NCI-H2171 treated with DMSO at 0.1 percent for 48 hours (cell line): ENCODE results near the gene TCFL5.

Source experiments
- DNase-seq: peaks from one replicate; lab custom pipeline; 2025; lab: John Stamatoyannopoulos, UW

Gene TCFL5

DNA sequence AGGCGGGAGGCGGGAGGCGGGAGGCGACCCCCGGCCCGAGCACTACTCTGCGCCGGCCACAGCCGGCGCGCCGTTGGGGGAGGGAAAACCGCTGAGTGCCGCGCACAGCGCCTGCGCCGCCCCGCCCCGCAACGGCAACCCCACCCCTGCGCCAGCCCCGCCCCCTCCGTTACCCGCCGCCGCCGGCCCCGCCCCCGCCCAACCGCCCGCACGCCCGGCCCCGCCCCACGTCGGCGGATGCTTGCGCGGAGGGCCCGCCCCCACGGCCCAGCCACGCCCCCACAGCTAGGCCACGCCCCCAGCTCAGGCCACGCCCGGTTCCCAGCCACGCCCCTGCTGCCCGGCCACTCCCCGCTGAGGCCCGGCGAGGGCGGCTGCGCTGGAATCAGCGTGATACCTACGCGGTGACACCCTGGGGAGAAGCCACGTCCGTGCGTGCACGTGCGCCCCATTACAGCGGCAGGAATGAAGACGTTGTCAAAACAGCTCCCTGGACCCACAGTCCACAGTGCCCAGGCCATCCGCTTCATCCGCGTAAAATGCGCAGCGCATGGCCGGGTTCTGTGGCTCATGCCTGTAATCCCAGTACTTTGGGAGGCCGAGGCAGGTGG is at the start of gene TCFL5:
Gene TCFL5 (minus strand): TSS at position 97 of the 611 bp plus-strand sequence. CDS start 152 bp downstream, outside the sequence.
- DNase-seq = peak; percentile 82

DNA sequence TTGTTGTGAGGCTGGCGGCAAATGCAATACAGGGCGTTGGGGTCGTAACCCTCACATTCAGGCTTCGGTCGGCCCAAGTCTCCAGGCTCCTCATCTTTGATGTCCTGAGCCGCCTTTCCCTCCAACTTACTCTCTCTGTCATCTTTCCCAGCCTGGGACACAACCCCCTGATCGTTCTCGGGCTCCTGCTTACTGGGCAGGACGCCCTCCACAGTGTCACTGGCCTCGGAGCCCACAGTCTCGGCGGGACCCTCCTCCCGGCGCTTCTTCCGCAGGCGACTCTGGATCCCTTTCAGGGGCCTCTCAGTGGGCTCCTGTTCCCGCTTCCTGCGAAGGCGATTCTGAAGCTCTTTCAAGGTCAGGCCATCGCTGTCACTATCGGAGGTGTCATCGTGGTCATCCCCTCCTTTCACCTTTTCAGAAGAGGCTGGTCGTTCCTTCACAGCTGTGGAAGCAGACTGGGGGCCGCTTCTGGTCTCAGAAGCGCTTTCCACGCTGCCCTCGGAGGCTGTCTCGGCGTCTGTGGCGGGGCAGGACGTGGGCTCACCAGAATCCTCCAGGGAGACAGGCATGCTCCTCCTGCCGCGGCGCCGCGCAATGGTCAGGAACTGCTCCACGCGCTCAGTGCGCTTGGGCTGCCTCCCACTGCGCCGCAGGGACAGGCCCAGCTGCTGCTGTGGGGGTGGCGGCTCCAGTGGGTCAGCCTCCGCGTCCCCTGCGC is 49.3 kb upstream of the TCFL5 start:
- no peak for DNase-seq

DNA sequence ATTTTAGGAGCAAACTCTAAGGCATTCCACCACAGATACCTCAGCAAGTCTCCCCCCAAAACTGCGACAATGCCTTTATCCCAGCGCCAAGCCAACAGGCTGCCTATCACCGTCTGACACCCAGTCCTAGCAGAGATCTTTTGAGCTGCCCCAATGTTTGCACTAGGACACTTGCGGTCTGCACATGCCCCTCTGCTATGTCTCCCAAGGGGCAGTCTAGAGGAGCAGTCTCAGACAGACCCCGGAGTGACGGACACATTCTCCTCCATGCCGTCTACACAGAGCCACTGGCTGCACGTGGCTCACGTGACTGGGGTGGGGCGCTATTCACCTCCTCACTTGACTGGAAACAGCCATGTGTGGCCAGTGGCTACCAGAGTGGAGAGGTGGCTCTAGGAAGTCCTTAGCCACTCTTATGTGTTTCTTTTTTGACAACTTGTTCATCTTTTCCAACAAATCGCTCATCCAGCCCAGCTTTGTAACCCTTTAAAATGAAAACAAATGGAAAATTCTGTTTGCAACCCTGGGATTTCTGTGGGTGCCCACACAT is 48.7 kb upstream of the TCFL5 start:
- DNase-seq = no peak

DNA sequence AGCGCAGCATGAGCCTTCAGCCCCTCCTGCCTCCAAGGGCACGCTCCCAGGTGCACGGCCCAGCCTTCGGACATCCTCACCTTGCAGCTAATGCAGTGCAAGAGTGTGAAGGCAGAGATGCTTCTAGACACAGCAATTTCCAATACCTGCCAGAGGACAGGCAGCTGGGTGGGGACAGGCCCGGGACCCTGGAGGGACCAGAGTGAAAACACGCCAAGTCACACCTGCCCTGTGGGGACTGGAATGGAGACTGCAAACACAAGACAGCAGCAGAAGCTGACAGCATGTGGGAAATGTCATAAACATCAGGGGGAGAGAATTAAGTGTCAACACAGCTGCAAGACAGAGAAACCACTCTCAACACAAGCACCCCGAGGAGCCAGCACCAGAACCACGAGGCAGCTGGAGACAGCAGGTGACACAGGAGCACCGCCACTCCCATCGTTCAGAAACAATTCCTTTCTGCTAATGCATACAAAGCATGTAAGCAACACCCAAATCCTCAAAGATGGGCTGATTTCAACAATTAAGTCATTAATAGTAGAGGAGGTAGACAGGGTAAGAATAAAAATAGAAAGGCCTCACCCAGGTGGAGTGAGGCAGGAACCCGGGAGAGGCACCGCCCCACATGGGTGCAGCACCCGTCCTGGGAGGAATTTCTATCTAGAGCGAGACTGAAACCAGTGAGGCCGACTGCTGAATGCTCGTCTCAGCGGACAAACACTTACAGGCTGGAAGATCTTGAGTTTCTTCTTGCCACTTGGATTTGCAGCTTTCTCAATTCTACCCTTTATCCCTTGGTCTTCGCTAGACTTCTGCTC is 47.6 kb upstream of the TCFL5 start:
- peak; percentile 10 for DNase-seq

DNA sequence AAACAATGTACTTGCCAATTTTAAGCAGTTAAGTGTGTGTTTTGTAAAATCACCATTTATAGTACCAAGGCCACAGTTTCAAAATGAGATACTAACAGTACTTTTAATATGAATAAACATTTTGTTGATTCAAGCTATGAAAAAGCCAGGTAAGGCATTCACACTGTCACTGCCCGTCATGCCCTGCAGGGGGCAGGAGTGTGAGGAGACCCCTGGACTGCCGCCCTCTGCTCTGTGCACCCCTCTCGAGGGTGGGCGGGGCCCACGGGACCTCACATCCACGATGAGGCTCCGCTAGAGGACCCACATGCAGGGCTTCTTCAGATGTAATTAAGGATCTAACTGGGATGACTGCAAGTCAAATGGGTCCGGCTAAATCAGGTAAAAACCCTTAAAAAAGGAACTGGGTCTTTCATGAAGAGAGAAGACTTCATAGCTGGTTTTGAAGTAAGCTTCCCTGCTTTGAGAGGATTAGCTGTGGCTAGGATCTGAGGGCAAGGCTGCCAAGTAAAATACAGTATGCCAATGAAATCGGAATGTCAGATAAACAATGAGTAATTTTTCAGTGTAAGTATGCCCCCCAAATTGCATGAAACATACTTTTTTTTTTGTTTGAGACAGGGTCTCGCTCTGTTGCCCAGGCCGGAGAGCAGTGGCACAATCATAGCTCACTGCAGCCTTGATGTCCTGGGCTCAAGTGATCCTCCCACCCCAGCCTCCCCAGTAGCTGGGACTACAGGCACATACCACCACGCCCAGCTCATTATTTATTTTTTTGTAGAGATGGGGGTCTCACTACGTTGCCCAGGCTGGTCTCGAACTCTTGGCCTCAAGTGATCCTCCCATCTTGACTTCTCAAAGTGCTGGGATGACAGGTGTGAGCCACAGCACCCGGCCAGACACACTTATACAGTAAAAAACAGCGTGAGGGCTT is 46.0 kb upstream of the TCFL5 start:
- DNase-seq = no peak

DNA sequence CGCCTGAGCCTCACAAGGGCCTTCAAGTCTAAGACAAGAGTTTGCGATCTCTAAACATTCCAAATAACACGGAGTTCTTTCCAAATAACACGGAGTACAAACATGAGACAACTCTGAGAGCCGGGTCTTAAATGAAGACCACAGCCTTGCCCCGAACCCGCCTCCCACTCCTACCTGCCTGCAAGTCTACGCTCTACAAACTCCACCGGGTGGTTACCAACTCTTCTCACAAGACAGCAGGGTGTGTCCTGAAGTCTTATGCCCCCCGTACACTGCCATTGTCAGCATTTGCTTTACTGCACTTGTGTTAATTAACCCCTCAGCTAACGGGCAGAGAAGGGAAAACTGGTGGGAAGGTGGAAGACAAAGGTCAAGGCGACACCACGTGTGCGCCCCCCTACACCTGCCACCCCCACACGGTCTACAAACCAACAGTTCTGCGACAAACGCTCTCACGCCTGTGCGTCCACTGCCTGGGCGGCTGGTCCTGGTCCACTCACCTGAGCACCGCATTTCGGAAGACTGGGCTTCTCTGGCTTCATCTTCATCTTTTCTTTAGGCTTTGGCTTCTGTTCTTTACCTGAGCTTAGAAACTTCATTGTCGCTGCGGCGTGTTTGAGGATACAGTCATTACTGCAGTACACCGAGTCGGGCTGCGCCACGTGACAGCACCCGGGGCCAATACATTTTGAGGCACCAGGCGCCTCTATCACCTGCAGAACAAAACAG is 45.2 kb upstream of the TCFL5 start:
- DNase-seq = no peak

DNA sequence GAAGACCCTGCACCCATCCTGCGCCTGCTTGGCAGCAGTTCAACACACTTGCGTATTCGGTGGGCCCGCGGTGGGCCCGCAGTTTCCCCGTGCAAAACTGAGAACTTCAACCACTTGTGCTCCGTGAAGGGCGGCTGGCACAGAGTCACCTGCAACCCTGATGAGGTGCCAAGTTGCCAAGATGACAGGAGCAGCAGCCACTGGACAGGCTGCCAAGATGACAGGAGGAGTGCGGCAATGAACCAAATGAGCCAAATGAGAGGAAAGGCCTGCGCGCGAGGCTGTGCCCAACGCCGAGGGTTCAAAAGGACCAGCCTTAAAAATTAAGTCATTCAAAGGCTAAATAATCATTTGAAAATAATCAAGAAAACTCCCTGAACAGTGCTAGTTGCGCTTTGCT is 44.6 kb upstream of the TCFL5 start:
- no peak for DNase-seq

DNA sequence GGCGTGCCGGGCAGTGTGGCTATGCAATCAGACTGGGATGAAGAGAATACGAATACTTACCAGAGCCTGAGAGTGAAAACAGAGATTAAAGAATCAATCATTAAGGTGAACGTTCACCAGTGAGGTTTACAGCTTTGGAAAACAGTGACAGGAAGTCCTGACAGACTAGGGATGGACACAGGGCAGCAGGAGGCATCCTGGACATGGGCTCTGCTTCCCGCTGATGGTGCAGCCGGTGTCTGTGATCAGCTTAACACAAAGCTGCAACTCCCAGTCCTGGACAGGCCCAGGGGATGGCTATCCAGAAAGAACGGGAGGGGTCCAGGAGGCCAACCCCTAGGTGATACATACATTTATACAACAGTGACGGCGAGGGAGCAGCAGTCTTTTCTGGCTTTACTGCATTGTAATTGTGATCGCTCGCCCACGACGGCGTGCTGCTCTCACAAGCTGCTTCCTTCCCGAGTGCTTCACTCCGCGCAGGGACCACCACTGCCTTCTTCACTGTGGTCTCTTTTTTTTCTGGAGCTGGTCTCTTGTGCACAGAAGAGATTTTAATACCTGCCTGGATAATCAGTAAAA is 44.0 kb upstream of the TCFL5 start:
- DNase-seq = no peak

DNA sequence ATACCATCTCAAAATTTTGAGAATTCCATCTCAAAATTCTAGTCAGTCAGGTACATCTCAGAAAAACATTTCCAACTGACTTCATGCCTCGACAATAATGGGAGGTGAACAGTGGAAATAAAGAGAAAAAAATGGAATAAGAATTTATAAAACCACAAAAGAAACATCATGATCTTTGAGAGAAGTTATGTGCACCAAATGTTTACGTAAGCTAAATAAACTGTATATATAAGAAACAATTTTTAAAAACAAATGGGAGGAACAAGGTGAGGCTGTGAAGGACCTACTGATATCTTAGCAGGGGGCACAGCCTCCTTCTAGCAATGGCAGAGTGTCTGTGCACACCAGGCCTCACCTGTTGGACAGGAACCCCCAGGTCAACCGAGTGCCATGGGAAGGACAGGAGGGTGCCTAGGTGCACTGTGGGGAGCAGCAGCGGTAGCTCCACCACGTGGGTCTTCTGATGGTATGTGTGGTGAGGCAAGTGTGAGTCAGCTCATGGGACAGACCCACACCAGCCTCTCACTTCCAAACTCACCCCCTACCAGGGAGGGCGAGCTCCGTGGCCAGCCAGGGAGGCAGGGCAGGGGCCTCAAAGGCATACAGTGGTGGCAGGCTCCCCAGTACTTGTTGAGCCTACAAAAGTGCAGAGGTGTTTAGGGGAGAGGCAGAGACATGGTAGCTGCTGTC is 41.4 kb upstream of the TCFL5 start:
- DNase-seq = no peak

DNA sequence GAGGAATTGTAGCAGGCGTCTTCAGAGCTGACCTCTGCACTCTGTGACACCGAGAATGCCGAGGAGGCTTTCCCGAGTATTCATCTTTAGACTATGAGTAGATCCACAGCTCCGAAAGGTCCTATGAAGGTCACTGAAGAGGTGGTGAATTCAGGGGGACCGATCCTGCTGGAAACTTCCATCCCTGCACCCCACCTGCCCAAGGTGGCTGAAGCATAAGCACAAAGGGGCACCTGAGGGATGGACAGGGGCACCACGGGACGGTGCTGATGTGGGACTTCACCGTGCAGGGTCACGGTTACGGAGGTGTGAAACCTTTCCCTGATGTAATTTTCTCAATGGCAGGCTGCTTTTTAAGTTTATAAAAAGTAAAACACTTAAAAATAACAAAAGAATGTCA is 40.3 kb upstream of the TCFL5 start:
- DNase-seq = no peak

DNA sequence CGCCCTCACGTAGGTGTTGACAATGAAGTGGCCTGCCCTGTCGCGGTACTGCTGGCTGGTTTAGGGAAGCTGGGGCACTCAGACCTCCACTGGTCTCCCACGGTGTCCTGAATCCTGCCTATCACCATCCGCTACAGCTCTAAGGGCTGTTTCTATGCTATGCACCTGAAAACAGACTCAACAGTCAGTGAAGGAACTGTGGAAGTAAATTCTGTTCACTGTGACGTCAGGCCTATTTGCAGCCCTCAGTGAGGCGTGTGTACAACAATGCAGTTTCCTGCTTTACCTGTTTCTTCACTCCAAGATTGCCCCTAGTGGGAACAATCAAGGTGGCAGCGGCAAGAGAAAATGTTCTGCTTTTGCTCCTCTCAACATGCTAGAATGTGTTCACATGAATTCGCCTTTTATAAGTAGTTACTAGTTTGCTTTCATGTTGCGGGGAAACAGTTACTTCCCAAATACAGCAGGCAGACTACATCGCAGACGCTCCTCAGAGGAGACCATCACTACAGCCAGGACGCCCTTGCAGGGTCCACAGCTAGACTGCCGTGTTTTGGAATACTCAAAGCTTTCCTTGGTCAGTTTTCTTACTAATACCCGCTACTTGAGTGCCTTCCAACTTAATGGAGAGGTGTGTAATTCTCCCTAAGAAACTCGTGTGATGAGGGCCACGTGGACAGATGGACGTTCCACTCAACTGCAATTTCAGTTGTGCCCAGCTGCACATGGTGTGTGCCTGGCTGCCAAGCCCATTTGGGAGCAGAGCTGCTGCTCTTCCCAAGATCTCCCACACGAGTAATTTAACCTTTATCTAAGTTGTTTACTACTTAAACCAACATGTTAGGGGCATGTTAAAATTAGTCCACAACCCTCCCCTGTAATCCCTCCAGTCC is 39.3 kb upstream of the TCFL5 start:
- peak; percentile 63 for DNase-seq

DNA sequence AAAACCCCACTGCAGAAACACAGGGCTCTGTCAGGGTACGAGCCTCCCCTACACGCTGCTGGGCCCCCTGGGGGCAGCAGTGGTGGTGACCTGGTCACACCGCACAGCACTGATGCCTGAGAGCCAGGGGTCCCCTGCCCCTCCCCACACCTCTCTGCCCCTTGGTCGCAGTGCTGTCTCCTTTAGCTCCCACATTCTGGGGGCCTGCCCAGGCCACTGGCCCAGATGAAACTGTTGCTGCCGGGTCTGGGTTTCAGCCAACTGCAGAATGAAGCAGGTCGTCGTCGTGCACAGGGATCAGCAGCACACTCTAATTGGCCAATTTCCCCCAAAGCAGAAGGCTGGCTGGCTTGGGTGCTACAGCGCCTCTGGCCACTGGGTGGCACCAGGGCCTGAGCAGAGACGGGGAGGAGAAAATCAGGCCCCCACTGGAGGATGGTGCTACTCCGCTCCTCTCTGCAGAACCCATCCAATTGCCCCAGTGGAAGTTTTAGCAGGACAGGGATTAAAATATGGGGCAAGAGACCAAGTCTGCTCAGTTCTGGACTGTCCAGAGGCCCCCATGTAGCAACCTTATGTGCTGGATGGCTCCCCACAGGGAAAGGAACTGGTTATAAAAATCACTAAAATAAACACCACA is 38.5 kb upstream of the TCFL5 start:
- peak; percentile 86 for DNase-seq

DNA sequence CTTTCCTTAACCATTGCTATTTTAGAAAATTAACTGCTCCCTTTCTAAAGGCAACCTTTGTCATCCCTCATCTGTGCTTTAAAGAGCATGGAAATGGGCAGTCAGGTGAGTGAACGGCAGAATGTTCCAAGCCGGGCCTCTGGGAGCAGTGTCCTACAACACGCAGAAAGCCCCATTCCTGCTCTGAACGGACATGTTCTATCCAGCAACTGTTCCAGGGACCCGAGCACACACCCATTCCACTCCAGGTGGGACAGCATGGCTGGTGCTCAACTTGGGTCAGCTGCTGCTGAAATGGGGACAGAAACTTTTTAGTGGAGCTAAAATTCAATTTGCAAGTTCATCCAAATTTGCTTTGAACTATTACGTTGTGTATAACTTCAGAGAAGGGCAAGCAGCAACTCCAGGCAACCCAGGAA is 38.0 kb upstream of the TCFL5 start:
- peak; percentile 45 for DNase-seq

DNA sequence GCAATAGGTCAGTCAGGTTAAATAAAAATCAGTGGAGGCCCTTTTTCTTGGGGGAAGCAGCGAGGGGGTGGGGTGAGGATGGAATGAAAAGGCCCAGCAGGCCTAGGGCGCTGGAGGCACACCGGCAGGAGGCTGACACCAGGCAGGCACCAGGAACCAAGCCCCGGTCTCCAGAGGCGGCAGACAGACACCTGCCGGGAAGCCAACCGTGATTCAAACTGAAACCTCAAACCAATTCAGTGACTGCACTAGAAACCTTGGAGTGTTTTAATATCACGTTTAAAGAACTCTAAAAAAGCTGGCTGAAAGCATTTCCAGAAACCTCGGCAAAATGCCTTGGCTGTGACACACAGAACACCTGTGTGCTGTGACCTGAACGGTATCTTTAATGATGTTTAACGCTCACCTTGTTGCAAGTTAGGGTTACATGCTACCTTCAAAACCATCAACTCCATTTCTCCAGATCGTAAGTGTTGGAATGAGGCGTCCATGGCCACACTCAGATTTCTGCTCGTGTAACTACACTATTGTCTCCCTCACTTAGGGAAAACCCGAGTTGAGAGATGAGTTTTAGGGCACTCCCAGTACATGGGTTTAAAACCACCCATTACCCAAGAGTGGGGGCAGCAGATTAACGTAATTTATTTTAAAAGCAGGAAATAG is 37.5 kb upstream of the TCFL5 start:
- peak; percentile 64 for DNase-seq

DNA sequence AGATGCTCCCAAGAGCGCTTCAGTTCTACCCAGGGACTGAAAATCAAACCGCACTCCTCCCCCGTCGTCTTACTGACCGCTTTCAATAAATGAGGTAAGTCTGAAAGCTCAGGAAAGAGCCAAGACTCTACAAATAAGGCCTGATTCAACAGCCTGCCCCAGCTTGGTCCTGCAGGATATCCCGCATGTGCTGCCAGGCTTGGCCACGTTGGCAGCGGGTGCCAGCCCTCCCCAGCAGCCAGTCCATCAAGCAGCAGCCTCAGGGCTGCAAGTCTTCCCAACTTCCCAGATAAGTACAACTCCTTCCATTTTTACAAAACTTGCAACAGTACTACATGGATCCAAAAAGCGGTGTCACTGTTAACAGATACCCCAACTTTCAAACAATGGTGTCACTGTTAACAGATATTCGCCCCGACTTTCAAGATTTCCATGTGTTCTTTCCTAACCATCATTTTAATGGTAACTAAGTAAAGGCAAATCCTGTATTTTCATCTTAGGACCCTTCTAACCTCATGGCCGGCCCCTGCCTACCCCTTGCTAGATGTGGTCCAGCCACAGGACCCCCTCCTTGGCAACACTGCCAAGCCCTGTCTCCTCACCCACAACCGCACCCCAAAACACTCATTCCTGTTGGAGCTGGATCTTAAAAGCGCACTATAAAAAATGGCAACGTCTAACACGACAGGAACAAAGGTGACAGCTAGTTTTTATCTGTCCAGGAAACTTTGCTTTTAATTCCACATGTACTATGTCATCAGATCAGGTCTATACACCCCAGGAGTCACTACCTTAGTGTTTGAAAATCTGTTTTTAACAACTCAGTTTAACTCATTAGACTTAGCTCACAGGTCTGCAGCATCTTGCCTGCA is 36.7 kb upstream of the TCFL5 start:
- no peak for DNase-seq

DNA sequence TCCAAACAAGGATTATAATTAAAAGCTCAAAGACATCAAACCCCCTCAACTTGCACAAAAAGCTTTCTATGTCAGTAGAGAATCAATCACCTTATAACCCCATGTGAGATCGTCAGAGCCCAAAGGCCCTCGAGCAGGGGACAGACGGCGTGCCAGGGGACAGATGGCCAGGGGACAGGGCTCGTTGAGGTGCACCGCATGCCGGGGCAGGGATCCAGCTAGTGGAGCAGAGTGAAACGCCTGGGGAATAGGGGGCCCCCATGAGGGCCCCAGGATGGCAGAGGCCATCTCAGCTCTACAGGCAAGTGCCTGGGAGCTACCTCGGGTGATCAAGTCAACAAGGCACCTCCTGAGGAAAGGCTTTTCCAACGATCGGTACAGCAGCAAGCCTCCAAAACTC is 36.0 kb upstream of the TCFL5 start:
- DNase-seq = peak; percentile 83

DNA sequence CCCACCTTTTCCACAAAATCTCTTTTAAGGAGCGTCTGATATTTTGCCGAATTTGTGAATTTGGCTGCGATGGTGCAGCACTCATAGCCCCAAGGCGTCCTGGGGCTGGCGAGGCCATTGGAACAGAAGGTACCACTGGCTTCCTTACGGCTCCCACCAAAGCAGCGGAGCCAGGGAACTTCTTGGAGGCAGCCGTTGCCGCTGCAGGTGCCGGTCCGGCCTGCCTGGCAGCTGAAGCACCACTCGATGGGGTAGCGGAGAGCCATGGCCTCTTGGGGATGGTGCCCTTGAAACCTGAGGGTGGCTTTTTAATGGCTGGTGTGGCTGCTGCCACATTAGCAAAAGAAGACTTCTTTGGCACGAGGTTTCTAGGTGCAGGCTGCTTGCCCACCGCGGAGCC is 34.9 kb upstream of the TCFL5 start:
- DNase-seq = no peak
